Activated T-cell treated with anti-CD3 and anti-CD28 coated beads, Interleukin-2, amount 50 U/mL, for 24 hours (primary cell): Measurements from ENCODE around the gene MTUS2.
A peak's percentile ranks its signal among the peaks of the same experiment; 100 is the strongest.

Experiments
- DNase-seq: peaks from one replicate; pipeline ENCODE4 v3.0.0-alpha.2; 2020
- H3K27ac Mint-ChIP-seq: 2 replicates; pipeline ENCODE4 v1.8.0; 2020; ENCODE audit warnings: mild to moderate bottlenecking, mixed read lengths
- H3K27me3 Mint-ChIP-seq: 2 replicates; pipeline ENCODE4 v1.8.0; 2020; ENCODE audit warnings: mixed read lengths
- H3K36me3 Mint-ChIP-seq: 2 replicates; pipeline ENCODE4 v1.8.0; 2020; ENCODE audit warnings: low read depth, mixed read lengths
- H3K4me1 Mint-ChIP-seq: 2 replicates; pipeline ENCODE4 v1.8.0; 2020; ENCODE audit warnings: low read depth, mixed read lengths
- H3K4me3 Mint-ChIP-seq: 2 replicates; pipeline ENCODE4 v1.8.0; 2020; ENCODE audit warnings: mild to moderate bottlenecking, moderate library complexity, mixed read lengths
- H3K9me3 Mint-ChIP-seq: 2 replicates; pipeline ENCODE4 v1.8.0; 2020; ENCODE audit warnings: mixed read lengths

Gene MTUS2

GRCh38 chr13:29484796-29485195 lies 664.7 kb downstream of the MTUS2 start:
- no peak for DNase-seq
- H3K9me3 Mint-ChIP-seq: no peaks in the 10 kb centered on the region
- H3K27ac Mint-ChIP-seq: no peak overlapping the region
- H3K4me3 Mint-ChIP-seq: no peak overlapping the region
- no peaks in the 10 kb centered on the region for H3K36me3 Mint-ChIP-seq
- H3K4me1 Mint-ChIP-seq: no peaks in the 10 kb centered on the region
- peaks cover 17% of the 10 kb centered on the region for H3K27me3 Mint-ChIP-seq

- Mint-ChIP-seq H3K27me3 (peaks cover 17% of the 10 kb centered on the region), H3K4me1 (no peaks in the 10 kb centered on the region), H3K36me3 (no peaks in the 10 kb centered on the region), H3K27ac (no peak overlapping the region), H3K4me3 (no peak overlapping the region), H3K9me3 (no peaks in the 10 kb centered on the region)
- DNase-seq: no peak
Observed at GRCh38 chr13:29486551-29486950, 666.4 kb downstream of the MTUS2 start.

- H3K27ac Mint-ChIP-seq: no peak overlapping the region
- no peak for DNase-seq
- no peaks in the 10 kb centered on the region for H3K36me3 Mint-ChIP-seq
- peaks cover 17% of the 10 kb centered on the region for H3K27me3 Mint-ChIP-seq
- no peaks in the 10 kb centered on the region for H3K9me3 Mint-ChIP-seq
- H3K4me1 Mint-ChIP-seq: no peaks in the 10 kb centered on the region
- no peak overlapping the region for H3K4me3 Mint-ChIP-seq
Observed at GRCh38 chr13:29487466-29488454, 667.6 kb downstream of the MTUS2 start.

GRCh38 chr13:29489650-29490560 lies 669.8 kb downstream of the MTUS2 start:
- peaks cover 29% of the 10 kb centered on the region for H3K27me3 Mint-ChIP-seq
- no peak for DNase-seq
- no peaks in the 10 kb centered on the region for H3K9me3 Mint-ChIP-seq
- no peaks in the 10 kb centered on the region for H3K4me1 Mint-ChIP-seq
- H3K36me3 Mint-ChIP-seq: no peaks in the 10 kb centered on the region
- no peak overlapping the region for H3K4me3 Mint-ChIP-seq
- H3K27ac Mint-ChIP-seq: no peak overlapping the region

- no peak overlapping the region for H3K4me3 Mint-ChIP-seq
- no peaks in the 10 kb centered on the region for H3K4me1 Mint-ChIP-seq
- no peaks in the 10 kb centered on the region for H3K9me3 Mint-ChIP-seq
- peaks cover 29% of the 10 kb centered on the region for H3K27me3 Mint-ChIP-seq
- H3K27ac Mint-ChIP-seq: no peak overlapping the region
- no peak for DNase-seq
- no peaks in the 10 kb centered on the region for H3K36me3 Mint-ChIP-seq
Observed at GRCh38 chr13:29490561-29490885, 670.4 kb downstream of the MTUS2 start.

- H3K4me3 Mint-ChIP-seq: no peak overlapping the region
- no peak overlapping the region for H3K27ac Mint-ChIP-seq
- H3K27me3 Mint-ChIP-seq: peaks cover 33% of the 10 kb centered on the region
- H3K9me3 Mint-ChIP-seq: no peaks in the 10 kb centered on the region
- no peak for DNase-seq
- H3K36me3 Mint-ChIP-seq: no peaks in the 10 kb centered on the region
- H3K4me1 Mint-ChIP-seq: peaks cover 2% of the 10 kb centered on the region
Observed at GRCh38 chr13:29491248-29491647, 671.1 kb downstream of the MTUS2 start.

- no peaks in the 10 kb centered on the region for H3K36me3 Mint-ChIP-seq
- H3K4me3 Mint-ChIP-seq: no peak overlapping the region
- H3K27ac Mint-ChIP-seq: no peak overlapping the region
- DNase-seq: no peak
- peaks cover 5% of the 10 kb centered on the region for H3K4me1 Mint-ChIP-seq
- peaks cover 39% of the 10 kb centered on the region for H3K27me3 Mint-ChIP-seq
- no peaks in the 10 kb centered on the region for H3K9me3 Mint-ChIP-seq
Observed at GRCh38 chr13:29493796-29494195, 673.7 kb downstream of the MTUS2 start.

GRCh38 chr13:29494520-29494919 lies 674.4 kb downstream of the MTUS2 start:
- no peaks in the 10 kb centered on the region for H3K36me3 Mint-ChIP-seq

GRCh38 chr13:29496241-29496712 lies 676.1 kb downstream of the MTUS2 start:
- Mint-ChIP-seq H3K4me1 (peaks cover 5% of the 10 kb centered on the region), H3K36me3 (no peaks in the 10 kb centered on the region), H3K27ac (peak overlapping the region; percentile 24), H3K4me3 (no peak overlapping the region), H3K9me3 (no peaks in the 10 kb centered on the region), H3K27me3 (peaks cover 41% of the 10 kb centered on the region)
- DNase-seq: no peak

More at GRCh38 chr13:29494520-29494919, 674.4 kb downstream of the MTUS2 start:
- Mint-ChIP-seq H3K4me1 (peaks cover 5% of the 10 kb centered on the region), H3K27me3 (peaks cover 38% of the 10 kb centered on the region), H3K9me3 (no peaks in the 10 kb centered on the region), H3K4me3 (no peak overlapping the region), H3K27ac (no peak overlapping the region)
- DNase-seq: no peak

- Mint-ChIP-seq H3K4me3 (no peak overlapping the region), H3K27me3 (peaks cover 45% of the 10 kb centered on the region), H3K27ac (no peak overlapping the region), H3K9me3 (no peaks in the 10 kb centered on the region), H3K36me3 (no peaks in the 10 kb centered on the region), H3K4me1 (peaks cover 5% of the 10 kb centered on the region)
- no peak for DNase-seq
Observed at GRCh38 chr13:29497137-29497654, 677.1 kb downstream of the MTUS2 start.

GRCh38 chr13:29498426-29499040 lies 678.4 kb downstream of the MTUS2 start:
- Mint-ChIP-seq H3K27ac (no peak overlapping the region), H3K9me3 (no peaks in the 10 kb centered on the region), H3K36me3 (no peaks in the 10 kb centered on the region), H3K4me1 (peaks cover 5% of the 10 kb centered on the region), H3K27me3 (peaks cover 54% of the 10 kb centered on the region), H3K4me3 (no peak overlapping the region)
- no peak for DNase-seq

- no peak overlapping the region for H3K27ac Mint-ChIP-seq
- H3K27me3 Mint-ChIP-seq: peaks cover 50% of the 10 kb centered on the region
- DNase-seq: no peak
- no peaks in the 10 kb centered on the region for H3K9me3 Mint-ChIP-seq
- H3K4me3 Mint-ChIP-seq: no peak overlapping the region
- H3K4me1 Mint-ChIP-seq: peaks cover 7% of the 10 kb centered on the region
- no peaks in the 10 kb centered on the region for H3K36me3 Mint-ChIP-seq
Observed at GRCh38 chr13:29499506-29500165, 679.5 kb downstream of the MTUS2 start.

- Mint-ChIP-seq H3K27ac (no peak overlapping the region), H3K9me3 (no peaks in the 10 kb centered on the region)
Observed at GRCh38 chr13:29500386-29500785, 680.2 kb downstream of the MTUS2 start.

GRCh38 chr13:29501674-29502073 lies 681.5 kb downstream of the MTUS2 start:
- no peak for DNase-seq
- no peaks in the 10 kb centered on the region for H3K36me3 Mint-ChIP-seq
- peaks cover 47% of the 10 kb centered on the region for H3K27me3 Mint-ChIP-seq
- no peak overlapping the region for H3K27ac Mint-ChIP-seq
- H3K9me3 Mint-ChIP-seq: no peaks in the 10 kb centered on the region
- H3K4me3 Mint-ChIP-seq: no peak overlapping the region
- peaks cover 2% of the 10 kb centered on the region for H3K4me1 Mint-ChIP-seq

More at GRCh38 chr13:29500386-29500785, 680.2 kb downstream of the MTUS2 start:
- peaks cover 7% of the 10 kb centered on the region for H3K4me1 Mint-ChIP-seq
- DNase-seq: no peak
- no peak overlapping the region for H3K4me3 Mint-ChIP-seq
- H3K36me3 Mint-ChIP-seq: no peaks in the 10 kb centered on the region
- H3K27me3 Mint-ChIP-seq: peaks cover 56% of the 10 kb centered on the region
